Activated CD4-positive, alpha-beta T cell treated with anti-CD3 and anti-CD28 coated beads for 36 hours (primary cell): ENCODE data around the gene SOX2. TPM values are rescaled to one million over a fixed set of nuclear protein-coding genes. Genes with fewer than 3 reads are reported as not detected.

ENCODE experiments used
- ATAC-seq: fragments of 200-7000 bp; cut with Tn5 transposase; one replicate; pipeline ENCODE4 v1.10.0; 2021; ENCODE audit warnings: mild to moderate bottlenecking, moderate library complexity
- CTCF ChIA-PET: fragments of 350-600 bp; sonication (Branson Sonifier 250); formaldehyde crosslinking; loops from one replicate; lab custom pipeline; 2021; ENCODE audit warnings: antibody characterized with exemption; lab: Charles Lee
- POLR2A ChIA-PET: fragments of 350-600 bp; sonication (Branson Sonifier 250); formaldehyde crosslinking; loops from one replicate; lab custom pipeline; 2021; ENCODE audit warnings: antibody characterized with exemption, inconsistent platforms; lab: Charles Lee
- DNase-seq: peaks from one replicate; pipeline ENCODE4 v3.0.0-alpha.2; 2020
- H3K27ac Mint-ChIP-seq: one replicate; pipeline ENCODE4 v1.8.0; 2021; ENCODE audit warnings: mixed read lengths
- H3K27me3 Mint-ChIP-seq: one replicate; pipeline ENCODE4 v1.8.0; 2021; ENCODE audit warnings: mixed read lengths
- H3K36me3 Mint-ChIP-seq: one replicate; pipeline ENCODE4 v1.8.0; 2021; ENCODE audit warnings: low read depth, mixed read lengths
- H3K4me1 Mint-ChIP-seq: one replicate; pipeline ENCODE4 v1.8.0; 2021; ENCODE audit warnings: mixed read lengths
- H3K4me3 Mint-ChIP-seq: one replicate; pipeline ENCODE4 v1.8.0; 2021; ENCODE audit warnings: mild to moderate bottlenecking, moderate library complexity, mixed read lengths
- H3K9me3 Mint-ChIP-seq: one replicate; pipeline ENCODE4 v1.8.0; 2021; ENCODE audit warnings: low read depth, mixed read lengths
- intact Hi-C, 2 experiments: fragments of 100-400 bp; cut with DNase I in 1 of 2; cut with micrococcal nuclease in 1 of 2; formaldehyde crosslinking; loops; one replicate each; pipeline versions ENCODE4 v1.14.2 to v1.15.1; 2022 to 2024; cut with DNase I, micrococcal nuclease
- total RNA-seq, 2 experiments: library from RNA; stranded (reverse); gene quantifications; one replicate each; pipeline ENCODE4 v1.2.3, GENCODE V29; 2021

The SOX2 gene
- total RNA-seq, 2 experiments from 2014 or later: not detected

DNA sequence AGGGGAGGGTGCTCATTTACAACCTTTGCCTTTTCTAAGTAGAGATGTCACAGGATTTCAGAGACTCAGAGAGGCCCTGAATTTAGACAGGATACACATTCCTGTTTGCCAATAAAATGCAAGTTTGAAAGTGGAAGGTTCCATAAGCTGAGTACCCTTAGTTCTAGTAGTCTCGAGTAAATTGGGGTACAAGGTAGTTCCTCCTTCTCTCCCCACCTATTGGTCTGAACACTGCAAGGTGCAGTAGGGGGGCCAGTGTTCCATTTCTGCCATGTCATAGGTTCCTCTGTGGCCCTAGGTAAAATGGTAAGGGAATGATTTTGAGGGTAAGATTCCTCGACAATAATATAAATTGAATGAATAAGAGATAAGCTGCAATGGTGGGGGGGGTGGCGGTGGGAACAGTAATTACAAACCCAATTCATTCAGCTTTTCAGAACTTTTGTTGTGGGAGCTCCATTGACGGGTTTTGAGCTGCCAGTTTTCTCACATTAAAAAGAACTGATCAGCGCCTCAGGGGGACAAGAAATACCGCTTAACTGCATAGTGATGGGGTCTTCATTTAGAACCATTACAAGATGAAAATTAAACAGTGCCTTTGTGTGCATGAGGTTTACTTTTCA, 5.9 kb downstream of the SOX2 start:
- peaks cover 12% of the 10 kb centered on the region for H3K9me3 Mint-ChIP-seq
- peaks cover 77% of the 10 kb centered on the region for H3K27me3 Mint-ChIP-seq
- intact Hi-C loops: no loop called here
- ATAC-seq (no peak), DNase-seq (no peak)
- H3K4me1 Mint-ChIP-seq: no peaks in the 10 kb centered on the region
- POLR2A ChIA-PET: no interaction called here
- CTCF ChIA-PET: interaction anchor here (1.0 to 1.1 kb wide), 3 partner anchors 16 to 19 kb away, joined by 3 to 4 read pairs (median 3); no protein-coding TSS in a partner anchor
- H3K4me3 Mint-ChIP-seq: no peak overlapping the region
- H3K27ac Mint-ChIP-seq: no peak overlapping the region
- H3K36me3 Mint-ChIP-seq: peaks cover 11% of the 10 kb centered on the region

DNA sequence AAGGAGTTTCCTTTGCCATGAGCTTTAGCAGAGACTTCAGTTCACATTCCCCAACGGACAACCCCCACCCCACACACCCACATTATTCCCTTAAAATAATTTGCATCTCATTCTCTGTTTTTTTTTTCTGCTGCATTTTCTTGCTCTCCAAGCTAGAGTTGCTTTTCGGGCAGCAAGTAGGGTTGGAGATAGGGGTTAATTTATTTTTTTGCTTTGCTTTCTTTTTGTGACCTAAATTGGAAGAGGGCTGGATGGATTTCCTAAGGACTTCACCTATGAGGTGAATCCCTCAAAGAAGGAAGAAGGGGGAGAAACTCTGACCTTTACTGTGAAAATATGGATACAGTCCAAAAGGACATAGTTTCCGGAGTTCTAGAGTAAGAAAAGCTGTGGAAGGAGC, 6.6 kb downstream of the SOX2 start:
- ChIA-PET POLR2A (no interaction called here), CTCF (interaction anchor here (1.0 kb wide), 1 partner anchor 15 kb away, joined by 4 read pairs; no protein-coding TSS in a partner anchor)
- Mint-ChIP-seq H3K9me3 (peaks cover 16% of the 10 kb centered on the region), H3K4me1 (no peaks in the 10 kb centered on the region), H3K27ac (no peak overlapping the region), H3K36me3 (peaks cover 8% of the 10 kb centered on the region), H3K27me3 (peaks cover 79% of the 10 kb centered on the region), H3K4me3 (no peak overlapping the region)
- ATAC-seq (no peak), DNase-seq (no peak)
- intact Hi-C loops: no loop called here

DNA sequence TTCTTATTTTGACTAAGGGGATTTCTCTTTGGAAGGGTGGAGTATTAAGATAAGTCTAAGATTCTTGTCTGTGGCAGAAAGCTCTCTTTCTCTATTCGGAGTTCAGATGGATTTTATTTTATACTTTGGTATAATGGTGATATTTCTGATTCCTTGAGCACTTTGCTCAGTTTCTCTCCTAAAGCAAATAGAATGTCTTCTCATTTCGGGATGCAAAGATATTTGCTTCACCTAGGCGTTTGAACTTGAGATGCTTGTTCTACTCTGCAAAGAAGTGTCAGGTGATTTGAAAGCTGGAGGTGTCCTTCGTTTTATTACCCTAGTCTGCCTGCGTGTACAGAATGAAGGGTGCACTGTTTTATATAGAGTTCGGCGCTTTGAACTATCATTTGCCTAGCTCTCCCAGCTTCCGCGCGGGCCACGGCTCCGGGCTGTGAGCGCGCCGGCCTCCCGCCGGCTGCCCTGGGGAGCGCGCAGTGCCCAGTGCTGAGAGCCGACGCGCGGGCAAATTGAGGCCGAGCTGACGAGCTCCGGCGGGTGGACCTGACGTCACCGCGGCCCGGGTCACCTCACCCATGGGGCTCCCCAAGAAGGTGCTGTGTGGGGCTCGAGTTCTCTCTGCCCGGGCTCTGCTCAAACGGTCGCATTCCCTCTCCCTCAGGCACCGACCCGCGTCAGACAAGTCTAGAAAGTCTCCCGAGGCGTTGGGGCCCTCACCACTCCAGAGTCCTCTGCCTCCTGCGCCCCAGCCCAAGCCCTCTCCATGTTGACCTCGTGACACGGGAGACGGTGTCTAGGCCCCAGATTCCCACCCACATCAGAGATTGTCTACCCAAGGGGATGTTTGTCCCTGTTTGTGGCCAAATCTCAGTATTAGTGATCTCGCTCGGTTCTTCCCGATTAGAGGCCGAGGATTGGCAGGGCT, 7.5 kb downstream of the SOX2 start:
- intact Hi-C loops: no loop called here
- H3K36me3 Mint-ChIP-seq: peaks cover 11% of the 10 kb centered on the region
- no peak overlapping the region for H3K27ac Mint-ChIP-seq
- ATAC-seq: no peak
- CTCF ChIA-PET: interaction anchor here (0.6 to 0.9 kb wide), 2 partner anchors 18 to 794 kb away, joined by 3 read pairs; no protein-coding TSS in a partner anchor
- no peaks in the 10 kb centered on the region for H3K4me1 Mint-ChIP-seq
- POLR2A ChIA-PET: no interaction called here
- peaks cover 84% of the 10 kb centered on the region for H3K27me3 Mint-ChIP-seq
- DNase-seq: no peak
- no peak overlapping the region for H3K4me3 Mint-ChIP-seq
- H3K9me3 Mint-ChIP-seq: peaks cover 23% of the 10 kb centered on the region

DNA sequence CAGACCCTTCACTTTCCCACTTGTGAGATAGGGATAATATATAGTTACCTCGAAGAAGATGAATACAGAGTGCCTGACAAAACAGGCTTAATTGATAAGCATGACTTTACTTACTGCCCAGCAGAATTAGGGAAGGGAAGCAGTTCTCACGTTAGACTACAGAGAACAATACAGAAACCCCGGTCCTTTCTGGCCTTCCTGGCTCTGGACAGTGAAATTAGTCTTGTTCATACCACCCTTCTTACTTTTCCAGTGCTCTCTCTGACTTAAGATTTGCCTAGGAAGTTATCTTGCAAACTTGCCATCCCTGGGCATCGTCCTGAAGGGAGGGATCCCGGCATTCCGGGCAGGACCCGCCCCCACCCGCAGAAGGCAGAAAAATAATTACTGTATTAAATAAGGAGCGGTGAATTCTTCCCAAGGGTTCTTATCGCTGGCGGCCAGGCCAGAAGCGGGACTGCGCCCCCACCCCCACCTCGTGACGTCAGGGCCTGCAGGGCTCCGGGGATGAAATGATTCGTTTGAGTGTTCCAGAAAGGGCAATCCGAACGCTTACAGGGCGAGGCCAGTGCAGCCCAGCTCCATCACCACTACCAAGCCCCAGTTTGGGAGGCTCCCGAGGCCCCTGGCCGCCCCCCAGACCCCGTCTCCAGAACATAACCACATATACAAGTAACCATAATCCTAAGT, 8.4 kb downstream of the SOX2 start:
- CTCF ChIA-PET: interaction anchor here (1.2 kb wide), 1 partner anchor 964 kb away, joined by 3 read pairs; no protein-coding TSS in a partner anchor

DNA sequence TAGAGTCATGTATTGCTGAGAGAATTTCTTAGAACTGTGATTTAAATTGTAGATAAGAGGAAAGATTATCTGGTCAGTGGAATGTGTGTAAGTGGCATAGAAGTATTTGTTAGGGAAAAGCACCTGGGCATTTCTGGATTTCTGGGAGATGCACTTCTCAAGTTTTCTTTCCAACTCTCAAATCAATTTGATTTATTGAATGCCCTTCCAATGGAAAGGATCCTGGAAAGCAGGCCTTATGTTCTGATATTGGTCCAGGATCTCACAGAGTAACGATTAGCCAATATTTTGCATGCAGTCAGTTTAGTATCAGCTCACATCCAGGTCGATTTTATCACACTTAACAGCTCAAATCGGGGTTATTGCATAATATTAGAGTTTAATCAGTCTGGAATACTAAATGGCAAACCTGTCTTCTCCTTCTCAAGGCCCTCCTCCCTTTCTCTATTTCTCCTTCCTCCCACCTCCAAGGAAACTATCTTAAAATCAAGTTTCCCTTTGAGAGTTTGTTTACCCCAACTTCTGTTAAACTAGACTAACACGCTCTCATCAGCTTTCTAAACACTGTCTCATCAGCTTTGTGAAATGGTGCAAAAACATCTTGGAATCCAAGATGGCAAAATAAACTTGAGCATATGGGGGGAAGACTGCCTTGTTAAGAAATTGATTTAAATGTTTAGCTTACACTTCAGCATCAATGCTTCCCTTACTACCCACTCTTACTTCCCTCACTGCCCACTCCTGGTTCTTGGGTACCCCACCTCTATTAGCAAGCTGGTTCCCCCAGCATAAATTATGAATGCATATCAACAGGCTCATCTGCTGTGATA, 9.5 kb downstream of the SOX2 start:
- ChIA-PET POLR2A (no interaction called here), CTCF (interaction anchor here (0.6 to 1.4 kb wide), 5 partner anchors 8 to 963 kb away, joined by 3 to 7 read pairs (median 4); no protein-coding TSS in a partner anchor)
- DNase-seq (no peak), ATAC-seq (no peak)
- Mint-ChIP-seq H3K4me1 (peaks cover 2% of the 10 kb centered on the region), H3K27ac (no peak overlapping the region), H3K4me3 (no peak overlapping the region), H3K27me3 (peaks cover 89% of the 10 kb centered on the region), H3K36me3 (peaks cover 16% of the 10 kb centered on the region), H3K9me3 (peaks cover 23% of the 10 kb centered on the region)
- intact Hi-C loops: no loop called here

More for the DNA sequence above, 8.4 kb downstream of the SOX2 start:
- Mint-ChIP-seq H3K9me3 (peaks cover 23% of the 10 kb centered on the region), H3K4me3 (no peak overlapping the region), H3K27me3 (peaks cover 87% of the 10 kb centered on the region), H3K36me3 (peaks cover 14% of the 10 kb centered on the region), H3K27ac (no peak overlapping the region), H3K4me1 (peaks cover 2% of the 10 kb centered on the region)
- DNase-seq (no peak), ATAC-seq (no peak)
- POLR2A ChIA-PET: no interaction called here
- intact Hi-C loops: no loop called here

DNA sequence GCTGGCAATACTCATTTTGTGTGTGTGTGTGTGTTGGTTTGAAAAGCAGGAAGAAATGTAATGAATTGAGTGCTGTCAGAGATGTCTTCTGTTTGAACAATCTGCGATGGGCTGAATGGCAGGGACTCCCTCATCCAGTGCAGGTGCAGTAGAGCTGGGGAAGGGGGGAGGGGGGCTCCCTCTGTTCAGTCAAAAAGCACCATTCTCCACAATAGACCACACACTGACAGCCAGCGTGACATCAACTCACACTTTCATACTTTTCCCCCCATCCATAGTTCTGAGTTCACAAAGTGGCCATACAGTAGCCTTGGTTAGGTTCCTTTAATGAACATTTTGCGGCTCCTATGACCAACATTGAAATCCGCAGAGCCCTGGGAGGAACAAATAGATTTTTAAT, 10.4 kb downstream of the SOX2 start:
- peaks cover 16% of the 10 kb centered on the region for H3K36me3 Mint-ChIP-seq
- intact Hi-C loops: no loop called here
- ChIA-PET CTCF (interaction anchor here (0.6 to 1.4 kb wide), 4 partner anchors 9 to 962 kb away, joined by 4 to 7 read pairs (median 4); no protein-coding TSS in a partner anchor), POLR2A (interaction anchor here (0.7 kb wide), 1 partner anchor 1803 kb away, joined by 5 read pairs; no protein-coding TSS in a partner anchor)
- H3K9me3 Mint-ChIP-seq: peaks cover 23% of the 10 kb centered on the region
- H3K27ac Mint-ChIP-seq: no peak overlapping the region
- peaks cover 90% of the 10 kb centered on the region for H3K27me3 Mint-ChIP-seq
- H3K4me1 Mint-ChIP-seq: peaks cover 5% of the 10 kb centered on the region
- ATAC-seq (no peak), DNase-seq (no peak)
- no peak overlapping the region for H3K4me3 Mint-ChIP-seq

DNA sequence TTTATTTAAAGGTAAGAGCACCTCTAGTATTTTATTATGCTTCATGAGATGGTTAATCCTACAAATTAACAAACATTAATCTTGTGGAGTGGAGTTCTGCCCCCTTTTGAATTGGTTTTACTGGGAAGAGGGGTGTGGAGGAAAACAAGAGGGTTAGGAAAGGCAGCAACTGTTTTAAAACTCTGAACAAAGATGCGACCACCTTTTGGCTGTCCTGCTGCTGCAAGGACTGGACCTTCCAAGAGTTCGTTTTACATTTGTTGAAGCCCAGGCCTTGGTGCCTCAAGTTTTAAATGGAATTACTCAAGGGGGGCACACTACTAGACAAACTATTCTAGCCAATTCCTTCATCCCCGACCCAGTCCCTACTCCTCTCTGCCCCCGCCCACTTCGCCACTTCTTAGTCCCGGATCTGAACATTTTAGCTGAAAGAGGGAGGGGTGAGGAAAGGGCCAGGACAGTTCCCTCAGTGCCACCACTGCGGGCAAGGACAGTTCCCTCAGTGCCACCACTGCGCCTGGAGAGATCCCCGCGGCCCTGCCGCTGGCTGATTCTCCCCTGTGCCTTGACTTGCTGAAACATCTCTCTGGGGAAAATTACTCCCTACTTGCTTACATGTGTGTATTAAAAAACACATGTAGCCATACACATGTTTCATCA, 11.2 kb downstream of the SOX2 start:
- DNase-seq (no peak), ATAC-seq (no peak)
- peaks cover 90% of the 10 kb centered on the region for H3K27me3 Mint-ChIP-seq
- POLR2A ChIA-PET: no interaction called here
- peaks cover 12% of the 10 kb centered on the region for H3K4me1 Mint-ChIP-seq
- CTCF ChIA-PET: no interaction called here
- intact Hi-C loops: no loop called here
- peaks cover 16% of the 10 kb centered on the region for H3K36me3 Mint-ChIP-seq
- peaks cover 23% of the 10 kb centered on the region for H3K9me3 Mint-ChIP-seq
- H3K27ac Mint-ChIP-seq: no peak overlapping the region
- H3K4me3 Mint-ChIP-seq: no peak overlapping the region

DNA sequence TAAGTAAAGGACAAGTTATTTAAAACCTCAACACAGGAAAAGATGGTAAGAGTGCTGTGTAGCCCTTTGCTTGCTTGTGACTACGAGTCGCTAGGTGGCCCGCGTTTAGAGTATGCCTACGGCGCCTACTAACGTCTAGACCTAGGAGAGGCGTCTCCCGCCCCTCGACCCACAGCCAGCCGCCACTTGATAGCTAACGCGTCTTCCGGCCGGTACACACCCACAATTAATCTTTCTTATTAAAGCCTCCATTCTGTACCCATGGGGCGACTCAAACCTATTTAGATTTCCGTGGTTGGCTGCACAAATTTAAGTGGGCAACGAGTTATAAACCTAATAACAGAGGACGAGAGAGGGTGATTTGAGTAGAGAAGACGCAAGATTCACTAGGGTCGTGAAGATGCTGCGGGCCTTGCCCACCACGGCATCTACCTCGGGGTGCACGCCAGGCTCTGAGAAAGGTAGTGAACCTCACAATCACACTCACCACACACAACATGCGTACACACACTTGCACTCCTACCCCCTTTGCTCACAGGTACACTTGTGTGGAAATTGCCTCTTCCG, 12.0 kb downstream of the SOX2 start:
- CTCF ChIA-PET: no interaction called here
- DNase-seq (no peak), ATAC-seq (no peak)
- peak overlapping the region; percentile 5 for H3K4me3 Mint-ChIP-seq
- peaks cover 23% of the 10 kb centered on the region for H3K9me3 Mint-ChIP-seq
- intact Hi-C loops: loop anchor here in 1 of 2 experiments (1.0 kb wide), 1 partner anchor 12 kb away; the partner anchor contains the start of gene SOX2
- peaks cover 89% of the 10 kb centered on the region for H3K27me3 Mint-ChIP-seq
- H3K4me1 Mint-ChIP-seq: peaks cover 12% of the 10 kb centered on the region
- H3K36me3 Mint-ChIP-seq: peaks cover 16% of the 10 kb centered on the region
- POLR2A ChIA-PET: no interaction called here
- no peak overlapping the region for H3K27ac Mint-ChIP-seq

DNA sequence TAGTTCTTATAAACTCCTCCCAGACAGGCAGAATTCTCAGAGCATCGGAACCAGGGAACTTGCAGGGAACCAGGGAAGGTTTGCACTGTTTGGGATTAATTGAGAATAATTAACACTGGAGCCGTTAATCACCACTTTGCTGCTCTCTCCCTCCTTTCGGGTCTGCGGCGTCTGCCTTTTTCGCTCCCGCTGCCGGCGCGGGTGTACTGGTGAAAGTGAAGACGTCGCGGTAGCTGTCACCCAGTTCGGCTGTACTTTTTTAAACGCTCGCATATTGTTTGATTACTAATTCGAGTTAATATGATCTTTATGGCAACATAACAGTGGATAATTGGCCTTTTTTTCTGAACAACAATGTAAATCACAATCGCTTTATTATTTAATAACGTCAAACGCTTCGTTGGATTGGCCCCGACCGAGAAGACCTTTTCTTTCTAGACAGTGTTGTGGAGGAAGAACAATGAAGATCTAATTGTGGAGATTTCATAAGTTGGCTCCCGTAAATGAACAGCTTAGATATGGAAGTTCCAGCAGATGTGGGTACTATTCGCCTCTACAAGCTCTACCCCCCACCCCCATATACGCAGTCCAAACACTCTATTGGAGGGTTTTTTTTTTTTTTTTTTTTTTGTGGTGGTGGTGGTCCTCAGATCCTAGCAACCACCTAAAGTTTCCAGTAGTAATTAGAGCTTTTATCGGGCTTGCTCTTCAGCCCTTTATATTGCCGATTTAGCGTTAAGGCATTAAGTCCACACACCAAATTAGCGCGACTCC, 12.7 kb downstream of the SOX2 start:
- intact Hi-C loops: loop anchor here in 1 of 2 experiments (1.0 kb wide), 1 partner anchor 13 kb away; the partner anchor contains the start of gene SOX2
- Mint-ChIP-seq H3K36me3 (peaks cover 16% of the 10 kb centered on the region), H3K27ac (no peak overlapping the region), H3K4me3 (peak overlapping the region; percentile 5), H3K4me1 (peaks cover 12% of the 10 kb centered on the region), H3K9me3 (peaks cover 19% of the 10 kb centered on the region), H3K27me3 (peaks cover 90% of the 10 kb centered on the region)
- ChIA-PET CTCF (no interaction called here), POLR2A (interaction anchor here (0.6 kb wide), 1 partner anchor 1534 kb away, joined by 5 read pairs; no protein-coding TSS in a partner anchor)
- no peak for ATAC-seq
- no peak for DNase-seq
